PFSK-1 (cell line): ENCODE measurements around the gene HERC6.
A peak's percentile ranks its signal among the peaks of the same experiment; 100 is the strongest.

Experiments
- FOXP2 ChIP-seq: optimal IDR thresholded peaks from 2 replicates; pipeline ENCODE3; 2011; ENCODE audit warnings: borderline replicate concordance, control low read depth, inconsistent platforms; ENCODE audit not compliant: insufficient read depth; ENCODE audit errors: extremely low read length, extremely low read depth
- POLR2AphosphoS5 ChIP-seq: IDR thresholded peaks from 2 replicates; pipeline ENCODE4 v1.6.1; 2012; ENCODE audit warnings: low read depth, mild to moderate bottlenecking, control low read depth, low read length, moderate library complexity
- REST ChIP-seq, 2 experiments: IDR thresholded peaks; 2 replicates each; pipeline versions ENCODE4 v1.6.1 to v1.8.0; 2011 to 2012; ENCODE audit warnings: low read depth in 2 of 2, low read length in 2 of 2, control low read depth in 1 of 2, inconsistent platforms in 1 of 2, mild to moderate bottlenecking in 1 of 2, moderate library complexity in 1 of 2; ENCODE audit not compliant: insufficient read depth in 1 of 2
- SIN3A ChIP-seq: IDR thresholded peaks from 2 replicates; pipeline ENCODE4 v1.6.1; 2012; ENCODE audit warnings: mild to moderate bottlenecking, low read length, moderate library complexity, borderline replicate concordance; ENCODE audit not compliant: insufficient read depth
- TAF1 ChIP-seq: IDR thresholded peaks from 2 replicates; pipeline ENCODE4 v1.6.1; 2012; ENCODE audit warnings: low read length, control low read depth, borderline replicate concordance; ENCODE audit not compliant: insufficient read depth

Gene HERC6

GRCh38 chr4:88456670-88457306 is 78.1 kb downstream of the HERC6 start, which contains the start of gene HERC5:
Gene HERC5, plus strand, starts transcription at chr4:88457119. Its CDS starts 151 bp downstream, at chr4:88457270.
- TF ChIP-seq SIN3A (0 out of 2 replicates have a peak, but pooled peaks have one; percentile 45), TAF1 (no peak), REST (IDR thresholded peaks at IDR 0.05; ENCODE audit: insufficient read depth in 1 of 2, low read depth in 2 of 2, low read length in 2 of 2) (no peak), POLR2AphosphoS5 (no peak), FOXP2 (peak; percentile 72)

- TF ChIP-seq TAF1: no peak
- TF ChIP-seq REST (IDR thresholded peaks at IDR 0.05; ENCODE audit: insufficient read depth in 1 of 2, low read depth in 2 of 2, low read length in 2 of 2): no peak
- no peak for TF ChIP-seq FOXP2
- TF ChIP-seq SIN3A: no peak
- no peak for TF ChIP-seq POLR2AphosphoS5
These were observed 78.9 kb downstream of the HERC6 start for GRCh38 chr4:88457307-88458103.

- TF ChIP-seq POLR2AphosphoS5 (no peak), FOXP2 (no peak), REST (IDR thresholded peaks at IDR 0.05; ENCODE audit: insufficient read depth in 1 of 2, low read depth in 2 of 2, low read length in 2 of 2) (no peak), TAF1 (no peak), SIN3A (no peak)
These were observed 79.6 kb downstream of the HERC6 start for GRCh38 chr4:88458104-88458740.

- TF ChIP-seq TAF1 (no peak), SIN3A (no peak), FOXP2 (no peak), REST (IDR thresholded peaks at IDR 0.05; ENCODE audit: insufficient read depth in 1 of 2, low read depth in 2 of 2, low read length in 2 of 2) (no peak)
These were observed 87.1 kb downstream of the HERC6 start for GRCh38 chr4:88465653-88466192.
